ENCODE data around the gene MAPK14. TPM values are rescaled to one million over a fixed set of nuclear protein-coding genes. Genes with fewer than 3 reads are reported as not detected.
A peak's percentile ranks its signal among the peaks of the same experiment; 100 is the strongest.

Gene MAPK14
- total and polyA plus RNA-seq, 9 of the 15 experiments (the other 6 are each of a cell fraction or from before 2014, with no cell fraction given), result 8.8 to 62.7 (median 35.5) TPM

DNA sequence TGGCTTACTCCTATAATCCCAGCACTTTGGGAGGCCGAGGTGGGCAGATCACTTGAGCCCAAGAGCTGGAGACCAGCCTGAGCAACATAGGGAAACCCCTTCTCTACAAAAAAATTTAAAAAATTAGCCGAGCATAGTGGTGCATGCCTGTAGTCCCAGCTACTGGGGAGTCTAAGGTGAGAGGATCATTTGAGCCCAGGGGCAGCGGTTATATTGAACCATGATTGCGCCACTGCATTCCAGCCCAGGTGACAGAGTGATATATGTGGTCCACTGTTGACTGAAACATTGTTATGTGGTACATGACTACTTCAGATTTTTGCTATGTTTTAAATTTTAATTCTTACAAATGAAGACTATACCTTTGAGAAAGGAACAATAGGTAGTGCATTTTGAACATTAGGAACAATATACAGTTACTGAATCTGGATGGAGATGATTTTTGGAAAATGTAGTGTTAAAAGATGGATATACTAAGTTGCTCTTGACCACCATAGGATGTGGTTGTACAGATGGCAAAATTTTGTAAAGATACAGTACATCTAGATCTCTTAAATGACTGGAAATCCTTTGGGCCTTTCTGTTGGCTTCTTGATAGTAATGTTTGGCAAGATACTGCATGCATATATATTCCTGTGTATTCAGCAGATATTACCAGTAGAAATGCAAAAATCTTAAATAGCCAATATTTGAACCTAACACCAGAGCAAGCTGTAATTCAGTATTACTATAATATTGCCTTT lies 35.9 kb downstream of the MAPK14 start:
- TF ChIP-seq NFIC (IDR thresholded peaks at IDR 0.05) (no peak), MEIS2 (IDR thresholded peaks at IDR 0.05; ENCODE audit: partially characterized antibody) (peak; percentile 11)
- no peak overlapping the region for H3K4me3 ChIP-seq
- in situ Hi-C loops (cut with MboI), result no loop called here
- 93% methylated on average over 4 of the region's 4 CpGs for WGBS (ENCODE audit: insufficient coverage, low coverage, missing lambda C conversion rate)
- H3K27ac ChIP-seq (ENCODE audit: extremely low read depth, low read depth, low read length), result no peak overlapping the region
- peaks cover 33% of the 10 kb centered on the region for H3K79me2 ChIP-seq (ENCODE audit: control insufficient read depth, insufficient read depth, low read length)
- FAIRE-seq, result no peak
- H3K4me2 ChIP-seq (ENCODE audit: insufficient read depth, low read length), result no peak overlapping the region
- POLR2A ChIA-PET, result no interaction called here
- peaks cover 31% of the 10 kb centered on the region; the same call in 2 of the 3 replicates for H3K36me3 ChIP-seq (ENCODE audit: control insufficient read depth, insufficient read depth, low read length)
- peaks cover 32% of the 10 kb centered on the region for H4K20me1 ChIP-seq (replicated peaks; ENCODE audit: control insufficient read depth, insufficient read depth, low read length)
- no peaks in the 10 kb centered on the region for H3K27me3 ChIP-seq (ENCODE audit: control insufficient read depth in 2 of 2, insufficient read depth in 2 of 2, low read length in 2 of 2)
- CTCF ChIA-PET (ENCODE audit: low intra/inter-chr PET ratio), result no interaction called here
- H3K9me3 ChIP-seq (replicated peaks; ENCODE audit: control insufficient read depth, insufficient read depth, low read depth, low read length), result no peaks in the 10 kb centered on the region
- H3K9me1 ChIP-seq (ENCODE audit: control insufficient read depth, insufficient read depth, low read length), result peaks cover 6% of the 10 kb centered on the region
- H3K4me1 ChIP-seq (replicated peaks in 1 of 2; ENCODE audit: control insufficient read depth in 2 of 2, insufficient read depth in 2 of 2, low read length in 2 of 2), result peaks cover 9 to 15% of the 10 kb centered on the region in 2 experiments; a peak in 3 of 5 replicates
- no peak overlapping the region for H3K9ac ChIP-seq (ENCODE audit: insufficient read depth in 1 of 2, low read depth in 2 of 2, low read length in 2 of 2)
- DNase-seq (ENCODE audit: extremely low read depth in 1 of 4, low spot score in 3 of 4), result no peak
- no peak overlapping the region for H2AFZ ChIP-seq (ENCODE audit: low read depth, low read length)
- intact Hi-C loops (cut with micrococcal nuclease), result no loop called here
- no TSS peak for BruUV-seq (replicated peaks)
- no peak for ATAC-seq

DNA sequence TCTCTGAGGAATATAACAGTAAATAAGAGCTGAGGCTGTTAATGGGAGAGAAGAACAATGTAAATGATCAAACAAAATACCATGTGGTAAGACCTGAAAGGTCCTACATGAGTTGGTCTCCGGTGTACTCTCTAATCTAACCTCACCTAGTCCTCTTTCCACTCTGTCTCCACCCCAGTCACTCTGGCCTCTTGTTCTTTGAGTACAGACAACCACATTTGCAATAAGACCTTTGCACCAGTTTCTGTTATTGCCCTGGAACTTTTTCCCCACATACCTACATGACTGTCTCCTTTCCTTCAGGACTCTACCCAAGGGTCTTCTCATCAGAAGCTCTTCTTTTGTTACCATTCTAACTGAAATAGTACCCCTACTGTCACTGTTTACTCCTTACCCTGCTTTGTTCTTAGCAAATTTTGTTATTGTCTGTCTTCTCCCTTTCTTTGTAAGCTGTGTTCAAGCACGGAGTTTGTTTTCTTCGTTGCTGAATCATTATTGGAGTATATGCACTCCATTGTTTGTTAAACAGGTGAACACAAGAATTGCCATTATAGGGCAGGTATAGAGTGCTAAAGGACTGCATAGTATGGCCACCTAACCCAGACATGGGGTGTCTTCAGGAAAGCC lies 37.3 kb downstream of the MAPK14 start:
- no TSS peak for BruUV-seq (replicated peaks)
- Histone ChIP-seq H3K9me3 (replicated peaks; ENCODE audit: control insufficient read depth, insufficient read depth, low read depth, low read length) (no peaks in the 10 kb centered on the region), H3K36me3 (ENCODE audit: control insufficient read depth, insufficient read depth, low read length) (peaks cover 22% of the 10 kb centered on the region; the same call in 2 of the 3 replicates), H3K27me3 (ENCODE audit: control insufficient read depth in 2 of 2, insufficient read depth in 2 of 2, low read length in 2 of 2) (no peaks in the 10 kb centered on the region), H3K9me1 (ENCODE audit: control insufficient read depth, insufficient read depth, low read length) (peaks cover 6% of the 10 kb centered on the region), H2AFZ (ENCODE audit: low read depth, low read length) (no peak overlapping the region), H3K4me2 (ENCODE audit: insufficient read depth, low read length) (no peak overlapping the region), H3K9ac (ENCODE audit: insufficient read depth in 1 of 2, low read depth in 2 of 2, low read length in 2 of 2) (no peak overlapping the region), H3K27ac (ENCODE audit: extremely low read depth, low read depth, low read length) (no peak overlapping the region), H3K79me2 (ENCODE audit: control insufficient read depth, insufficient read depth, low read length) (peaks cover 44% of the 10 kb centered on the region), H4K20me1 (replicated peaks; ENCODE audit: control insufficient read depth, insufficient read depth, low read length) (peaks cover 29% of the 10 kb centered on the region), H3K4me1 (replicated peaks in 1 of 2; ENCODE audit: control insufficient read depth in 2 of 2, insufficient read depth in 2 of 2, low read length in 2 of 2) (peaks cover 9 to 16% of the 10 kb centered on the region in 2 experiments; a peak in 3 of 5 replicates), H3K4me3 (no peak overlapping the region)
- in situ Hi-C loops (cut with MboI), result no loop called here
- WGBS (ENCODE audit: insufficient coverage, low coverage, missing lambda C conversion rate), result 63% methylated on average over 3 of the region's 3 CpGs
- FAIRE-seq (no peak), ATAC-seq (peak; percentile 25; the same call in 1 of the 3 replicates), DNase-seq (ENCODE audit: extremely low read depth in 1 of 4, low spot score in 3 of 4) (peak in 1 of 4 experiments; percentile 20)
- CTCF ChIA-PET (ENCODE audit: low intra/inter-chr PET ratio), result no interaction called here
- POLR2A ChIA-PET, result interaction anchor here (0.8 to 1.4 kb wide), 4 partner anchors 9 to 292 kb away, joined by 3 to 5 read pairs (median 4); partner anchors contain the start of gene MAPK14
- intact Hi-C loops (cut with micrococcal nuclease), result no loop called here
- TF ChIP-seq, protein P1, sequence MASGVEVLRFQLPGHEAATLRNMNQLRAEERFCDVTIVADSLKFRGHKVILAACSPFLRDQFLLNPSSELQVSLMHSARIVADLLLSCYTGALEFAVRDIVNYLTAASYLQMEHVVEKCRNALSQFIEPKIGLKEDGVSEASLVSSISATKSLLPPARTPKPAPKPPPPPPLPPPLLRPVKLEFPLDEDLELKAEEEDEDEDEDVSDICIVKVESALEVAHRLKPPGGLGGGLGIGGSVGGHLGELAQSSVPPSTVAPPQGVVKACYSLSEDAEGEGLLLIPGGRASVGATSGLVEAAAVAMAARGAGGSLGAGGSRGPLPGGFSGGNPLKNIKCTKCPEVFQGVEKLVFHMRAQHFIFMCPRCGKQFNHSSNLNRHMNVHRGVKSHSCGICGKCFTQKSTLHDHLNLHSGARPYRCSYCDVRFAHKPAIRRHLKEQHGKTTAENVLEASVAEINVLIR (CRISPR knock-in tag; IDR thresholded peaks at IDR 0.05), result no peak
- TF ChIP-seq SOX6 (IDR thresholded peaks at IDR 0.05), result no peak
- TF ChIP-seq, protein P2, sequence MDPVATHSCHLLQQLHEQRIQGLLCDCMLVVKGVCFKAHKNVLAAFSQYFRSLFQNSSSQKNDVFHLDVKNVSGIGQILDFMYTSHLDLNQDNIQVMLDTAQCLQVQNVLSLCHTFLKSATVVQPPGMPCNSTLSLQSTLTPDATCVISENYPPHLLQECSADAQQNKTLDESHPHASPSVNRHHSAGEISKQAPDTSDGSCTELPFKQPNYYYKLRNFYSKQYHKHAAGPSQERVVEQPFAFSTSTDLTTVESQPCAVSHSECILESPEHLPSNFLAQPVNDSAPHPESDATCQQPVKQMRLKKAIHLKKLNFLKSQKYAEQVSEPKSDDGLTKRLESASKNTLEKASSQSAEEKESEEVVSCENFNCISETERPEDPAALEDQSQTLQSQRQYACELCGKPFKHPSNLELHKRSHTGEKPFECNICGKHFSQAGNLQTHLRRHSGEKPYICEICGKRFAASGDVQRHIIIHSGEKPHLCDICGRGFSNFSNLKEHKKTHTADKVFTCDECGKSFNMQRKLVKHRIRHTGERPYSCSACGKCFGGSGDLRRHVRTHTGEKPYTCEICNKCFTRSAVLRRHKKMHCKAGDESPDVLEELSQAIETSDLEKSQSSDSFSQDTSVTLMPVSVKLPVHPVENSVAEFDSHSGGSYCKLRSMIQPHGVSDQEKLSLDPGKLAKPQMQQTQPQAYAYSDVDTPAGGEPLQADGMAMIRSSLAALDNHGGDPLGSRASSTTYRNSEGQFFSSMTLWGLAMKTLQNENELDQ (CRISPR knock-in tag; IDR thresholded peaks at IDR 0.05; ENCODE audit: borderline replicate concordance), result no peak
- TF ChIP-seq CBX2 (IDR thresholded peaks at IDR 0.05; ENCODE audit: insufficient read depth, low read length, poor library complexity, severe bottlenecking), result no peak
- TF ChIP-seq ZNF263 (CRISPR knock-in tag; IDR thresholded peaks at IDR 0.05; ENCODE audit: borderline replicate concordance), result no peak
- no peak for TF ChIP-seq ZNF75A (CRISPR knock-in tag; IDR thresholded peaks at IDR 0.05)
- TF ChIP-seq ZC3H8 (IDR thresholded peaks at IDR 0.05), result no peak
